HG03135 (cell line): Measurements from ENCODE around the gene PTCH2.
A peak's percentile ranks its signal among the peaks of the same experiment; 100 is the strongest.
"Not testable (repeated sequence)": the region's sequence is repeated elsewhere in the genome, so short reads cannot be mapped to it uniquely, and the experiment has no call there.

Experiments used
- ATAC-seq: cut with Tn5 transposase; IDR thresholded peaks from one replicate; pipeline ENCODE4 v1.9.1; 2021; ENCODE audit warnings: mild to moderate bottlenecking, moderate library complexity; ENCODE audit not compliant: unreplicated experiment

The PTCH2 gene

GRCh38 chr1:44803062-44803311 is 40.1 kb downstream of the PTCH2 start:
- no peak for ATAC-seq

GRCh38 chr1:44802306-44803061 is 40.6 kb downstream of the PTCH2 start:
- ATAC-seq, result no peak

- no peak for ATAC-seq
Observed at GRCh38 chr1:44801491-44802305, 41.4 kb downstream of the PTCH2 start.

GRCh38 chr1:44799770-44800584 is 43.1 kb downstream of the PTCH2 start, which contains the start of gene PLK3:
TSS of gene PLK3 (plus strand) at chr1:44800377. CDS start at chr1:44800464, 87 bp downstream.
- ATAC-seq, result peak; percentile 78

GRCh38 chr1:44798481-44799365 is 44.3 kb downstream of the PTCH2 start:
- no peak for ATAC-seq

GRCh38 chr1:44797886-44798285 is 45.2 kb downstream of the PTCH2 start:
- not testable (repeated sequence) for ATAC-seq

- no peak for ATAC-seq
Observed at GRCh38 chr1:44792736-44793502, 50.1 kb downstream of the PTCH2 start.

GRCh38 chr1:44790968-44791801 is 51.9 kb downstream of the PTCH2 start:
- ATAC-seq, result no peak

- no peak for ATAC-seq
Observed at GRCh38 chr1:44788120-44788860, 54.8 kb downstream of the PTCH2 start, which contains the start of gene BEST4. TSS of gene BEST4 (minus strand) at chr1:44788170. CDS start at chr1:44787705, 465 bp downstream.

GRCh38 chr1:44787506-44787905 is 55.5 kb downstream of the PTCH2 start:
- ATAC-seq, result no peak

- no peak for ATAC-seq
Observed at GRCh38 chr1:44786841-44787426, 56.1 kb downstream of the PTCH2 start.

GRCh38 chr1:44786138-44786840 is 56.8 kb downstream of the PTCH2 start:
- no peak for ATAC-seq

GRCh38 chr1:44785501-44786137 is 57.4 kb downstream of the PTCH2 start:
- ATAC-seq, result no peak

- no peak for ATAC-seq
Observed at GRCh38 chr1:44785029-44785380, 58.0 kb downstream of the PTCH2 start.

GRCh38 chr1:44784094-44785028 is 58.7 kb downstream of the PTCH2 start:
- peak; percentile 46 for ATAC-seq

GRCh38 chr1:44783697-44784093 is 59.4 kb downstream of the PTCH2 start:
- ATAC-seq, result no peak
